Esophagus squamous epithelium (tissue), 5 donors: ENCODE results near the gene RPN1. TPM values are rescaled to one million over a fixed set of nuclear protein-coding genes. Genes with fewer than 3 reads are reported as not detected.

Experiments
- DNase-seq: peaks from one replicate; lab custom pipeline; 2025; lab: John Stamatoyannopoulos, UW
- H3K27ac ChIP-seq, 4 donors: fragments of 200-600 bp; sonication (generic); one replicate each; pipeline ENCODE4 v1.5.1; 2016 to 2019; ENCODE audit warnings: mild to moderate bottlenecking in 1 of 4
- H3K27me3 ChIP-seq, 4 donors: fragments of 200-600 bp; sonication (generic); 1 replicate in 3 of 4; 2 replicates in 1 of 4; pipeline versions ENCODE4 v1.5.1 to v1.6.0; 2017 to 2021; ENCODE audit warnings: antibody characterized with exemption in 1 of 4
- H3K36me3 ChIP-seq, 3 donors: fragments of 200-600 bp; sonication (generic); one replicate each; pipeline ENCODE4 v1.5.1; 2016 to 2019
- H3K4me1 ChIP-seq, 3 donors: fragments of 200-600 bp; sonication (generic); one replicate each; pipeline ENCODE4 v1.5.1; 2017 to 2019
- H3K4me3 ChIP-seq, 4 donors: fragments of 200-600 bp; sonication (generic); 1 replicate in 3 of 4; 2 replicates in 1 of 4; pipeline ENCODE4 v1.5.1; 2016 to 2019; ENCODE audit warnings: mild to moderate bottlenecking in 2 of 4, moderate library complexity in 1 of 4
- H3K9me3 ChIP-seq, 3 donors: fragments of 200-600 bp; sonication (generic); one replicate each; pipeline ENCODE4 v1.5.1; 2016 to 2019
- POLR2A ChIP-seq, 4 donors: fragments of 450-650 bp; IDR thresholded peaks; one replicate each; pipeline ENCODE4 v1.6.1; 2017; ENCODE audit warnings: antibody characterized with exemption in 4 of 4, mild to moderate bottlenecking in 4 of 4, moderate library complexity in 3 of 4
- WGBS, 2 donors: methylation state at CpG; one replicate each; pipeline ENCODE4 v1.1.5; 2018; 5-methylcytosine and 5-hydroxymethylcytosine counted together
- intact Hi-C: fragments of 100-400 bp; cut with DNase I; formaldehyde crosslinking; loops from one replicate; pipeline ENCODE4 v1.15.0; 2022
- total RNA-seq, 4 donors: library from RNA; depleted of rRNA; stranded (reverse); fragments of >200 nt; gene quantifications; one replicate each; pipeline ENCODE4 v1.1.0, GENCODE V29; 2016
- TF ChIP-seq, protein P1 (sequence below), 6 experiments: fragments of 450-650 bp in 4 of 6; fragments of 200-600 bp in 2 of 6; sonication (generic) in 2 of 6; IDR thresholded peaks; one replicate each; pipeline ENCODE4 v1.5.1; 2016 to 2019; ENCODE audit warnings: antibody characterized with exemption in 6 of 6, mild to moderate bottlenecking in 4 of 6, moderate library complexity in 4 of 6
- donor health status: DM: yes; HTN: yes; CAD: no.

Gene RPN1
- total RNA-seq, 4 donors from 2014 or later, result 126 to 228 (median 182) TPM

DNA sequence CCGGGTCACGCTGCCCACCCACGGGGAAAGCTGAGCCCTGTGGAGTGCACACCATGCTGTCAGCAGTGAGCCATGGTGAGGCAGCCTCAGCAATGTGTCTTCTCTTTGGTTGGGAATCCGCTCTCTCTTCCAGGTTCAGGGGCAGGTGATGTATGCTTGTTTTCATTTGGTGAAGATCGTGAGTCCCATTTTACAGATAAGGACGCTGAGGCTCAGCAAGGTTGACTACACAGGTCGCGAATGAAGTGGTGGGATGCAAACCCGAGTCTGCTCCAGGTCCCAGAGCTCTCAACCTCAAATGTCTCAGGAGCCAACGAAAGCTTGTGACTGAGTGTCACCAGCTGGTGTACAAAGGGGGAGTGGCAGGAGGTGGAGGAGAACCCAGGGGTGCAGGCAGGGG lies 74.3 kb downstream of the RPN1 start:
- intact Hi-C loops, result no loop called here
- TF ChIP-seq POLR2A (IDR thresholded peaks at IDR 0.05), result no peak
- TF ChIP-seq, protein P1, sequence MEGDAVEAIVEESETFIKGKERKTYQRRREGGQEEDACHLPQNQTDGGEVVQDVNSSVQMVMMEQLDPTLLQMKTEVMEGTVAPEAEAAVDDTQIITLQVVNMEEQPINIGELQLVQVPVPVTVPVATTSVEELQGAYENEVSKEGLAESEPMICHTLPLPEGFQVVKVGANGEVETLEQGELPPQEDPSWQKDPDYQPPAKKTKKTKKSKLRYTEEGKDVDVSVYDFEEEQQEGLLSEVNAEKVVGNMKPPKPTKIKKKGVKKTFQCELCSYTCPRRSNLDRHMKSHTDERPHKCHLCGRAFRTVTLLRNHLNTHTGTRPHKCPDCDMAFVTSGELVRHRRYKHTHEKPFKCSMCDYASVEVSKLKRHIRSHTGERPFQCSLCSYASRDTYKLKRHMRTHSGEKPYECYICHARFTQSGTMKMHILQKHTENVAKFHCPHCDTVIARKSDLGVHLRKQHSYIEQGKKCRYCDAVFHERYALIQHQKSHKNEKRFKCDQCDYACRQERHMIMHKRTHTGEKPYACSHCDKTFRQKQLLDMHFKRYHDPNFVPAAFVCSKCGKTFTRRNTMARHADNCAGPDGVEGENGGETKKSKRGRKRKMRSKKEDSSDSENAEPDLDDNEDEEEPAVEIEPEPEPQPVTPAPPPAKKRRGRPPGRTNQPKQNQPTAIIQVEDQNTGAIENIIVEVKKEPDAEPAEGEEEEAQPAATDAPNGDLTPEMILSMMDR (IDR thresholded peaks at IDR 0.05), result no peak
- DNase-seq, result no peak
- Histone ChIP-seq H3K36me3 (no peaks in the 10 kb centered on the region), H3K27me3 (peaks cover 0 to 64% (median 0%) of the 10 kb centered on the region in 4 donors), H3K4me1 (peaks cover 0 to 19% (median 3%) of the 10 kb centered on the region in 3 donors), H3K9me3 (peaks cover 0 to 5% (median 4%) of the 10 kb centered on the region in 3 donors), H3K27ac (no peak overlapping the region), H3K4me3 (no peak overlapping the region)
- WGBS, 2 donors, result 66 to 81% methylated on average over 4 to 6 of the region's 10 CpGs

DNA sequence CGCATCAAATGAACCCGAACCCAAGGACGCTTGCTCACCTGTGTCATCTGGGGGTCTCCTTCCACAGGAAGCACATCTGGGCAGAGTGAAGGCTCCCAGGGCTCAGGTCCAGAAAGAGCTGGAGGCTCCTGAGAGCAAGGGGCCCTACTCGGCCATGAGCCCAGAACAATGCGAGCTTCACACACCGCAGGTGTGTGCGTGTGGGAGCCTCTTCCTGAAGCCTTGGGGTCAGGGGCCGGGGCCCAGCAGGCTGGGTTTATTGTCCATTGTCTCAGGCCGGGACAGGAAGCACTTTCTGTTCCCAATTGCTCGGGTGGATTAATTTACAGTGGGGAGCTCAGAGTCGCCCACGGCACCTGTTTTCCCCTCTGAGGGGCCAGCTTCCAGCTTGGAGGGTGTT lies 74.8 kb downstream of the RPN1 start:
- Histone ChIP-seq H3K4me1 (peaks cover 0 to 19% (median 3%) of the 10 kb centered on the region in 3 donors), H3K9me3 (peaks cover 0 to 5% (median 4%) of the 10 kb centered on the region in 3 donors), H3K4me3 (no peak overlapping the region), H3K36me3 (no peaks in the 10 kb centered on the region), H3K27ac (no peak overlapping the region), H3K27me3 (peaks cover 0 to 69% (median 0%) of the 10 kb centered on the region in 4 donors)
- 70% methylated on average over 7 of the region's 12 CpGs; no CpG with 5 or more reads in 1 of the 2 donors for WGBS, 2 donors
- TF ChIP-seq POLR2A (IDR thresholded peaks at IDR 0.05), result no peak
- TF ChIP-seq, protein P1 (IDR thresholded peaks at IDR 0.05), result no peak
- DNase-seq, result no peak
- intact Hi-C loops, result no loop called here

DNA sequence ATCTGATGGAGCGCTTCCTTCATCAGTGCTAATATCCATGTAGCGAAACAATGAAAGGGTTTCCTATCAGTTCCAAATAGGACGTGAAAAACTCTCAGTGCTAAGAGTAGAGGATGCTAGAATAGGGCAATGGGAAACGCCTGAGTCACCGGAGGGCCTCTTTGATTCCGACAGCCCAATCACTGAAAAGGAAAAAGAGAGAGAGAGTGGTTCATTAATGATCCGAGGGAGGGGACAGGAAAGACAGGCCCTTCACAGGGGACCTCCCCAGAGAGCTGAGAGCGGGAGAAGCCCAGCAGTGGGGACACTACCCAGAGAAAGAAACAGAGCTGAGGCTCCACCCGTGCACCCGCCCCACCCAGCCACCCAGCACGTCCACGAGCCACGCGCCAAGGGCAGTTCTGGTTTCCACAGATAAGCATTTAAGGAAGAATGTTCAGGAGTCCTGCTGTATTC lies 76.9 kb downstream of the RPN1 start:
- Histone ChIP-seq H3K9me3 (no peaks in the 10 kb centered on the region), H3K4me3 (no peak overlapping the region), H3K27me3 (peaks cover 0 to 90% (median 0%) of the 10 kb centered on the region in 4 donors), H3K4me1 (peaks cover 0 to 19% (median 3%) of the 10 kb centered on the region in 3 donors), H3K36me3 (no peaks in the 10 kb centered on the region), H3K27ac (peak overlapping the region in 1 of 4 donors; percentile 21)
- DNase-seq, result no peak
- TF ChIP-seq, protein P1 (IDR thresholded peaks at IDR 0.05), result no peak
- TF ChIP-seq POLR2A (IDR thresholded peaks at IDR 0.05), result no peak
- 28 to 36% methylated on average over 11 to 13 of the region's 14 CpGs for WGBS, 2 donors
- intact Hi-C loops, result no loop called here

DNA sequence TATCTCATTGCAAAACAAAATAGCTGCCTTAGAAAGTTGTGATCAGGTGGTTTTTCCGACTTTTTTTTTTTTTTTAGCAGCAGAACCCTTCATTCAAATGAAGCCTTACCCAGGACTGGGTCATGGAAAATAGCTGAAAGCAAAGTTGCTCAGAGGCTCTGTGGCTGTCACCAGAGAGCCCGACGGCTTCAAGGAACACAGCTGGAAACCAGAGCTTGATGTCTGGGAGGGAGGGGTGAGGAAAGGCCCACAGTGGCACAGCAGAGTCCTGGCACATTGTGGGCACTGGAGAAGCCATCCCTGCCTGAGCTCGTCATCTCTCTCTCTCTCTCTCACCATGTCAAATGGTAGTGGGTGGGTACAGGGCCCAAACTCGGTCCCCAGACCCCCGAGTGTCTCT lies 77.5 kb downstream of the RPN1 start:
- TF ChIP-seq POLR2A (IDR thresholded peaks at IDR 0.05), result no peak
- TF ChIP-seq, protein P1 (IDR thresholded peaks at IDR 0.05), result no peak
- H3K27me3 ChIP-seq, result peaks cover 0 to 91% (median 0%) of the 10 kb centered on the region in 4 donors
- 0 to 4% methylated on average over 3 of the region's 6 CpGs for WGBS, 2 donors

DNA sequence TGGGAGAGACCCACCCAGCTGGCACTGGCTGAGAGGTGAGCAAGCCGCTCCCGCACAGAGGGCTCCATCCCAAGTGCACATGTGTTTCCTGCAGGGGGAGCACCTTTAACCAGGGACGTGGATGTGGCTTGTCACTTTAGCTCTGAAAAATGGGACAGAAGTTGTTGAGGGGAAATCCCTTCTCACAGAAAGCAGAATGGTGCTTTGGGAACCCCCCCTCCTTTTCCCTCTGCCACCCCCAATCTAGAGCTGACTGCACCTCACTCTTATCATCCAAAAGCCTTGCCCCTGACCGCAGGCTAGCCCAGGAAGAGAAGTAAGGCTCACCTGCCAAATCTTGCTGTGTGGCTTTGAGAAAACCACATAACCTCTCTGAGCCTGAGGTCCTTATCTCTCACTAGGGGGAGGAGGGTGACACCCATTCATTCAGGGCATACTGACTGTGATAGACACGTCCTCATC lies 77.9 kb downstream of the RPN1 start:
- intact Hi-C loops, result no loop called here
- H3K9me3 ChIP-seq, result no peaks in the 10 kb centered on the region
- H3K27me3 ChIP-seq, result peaks cover 0 to 91% (median 0%) of the 10 kb centered on the region in 4 donors
- H3K36me3 ChIP-seq, result no peaks in the 10 kb centered on the region
- H3K4me1 ChIP-seq, result peaks cover 0 to 19% (median 3%) of the 10 kb centered on the region in 3 donors
- no peak for DNase-seq
- TF ChIP-seq POLR2A (IDR thresholded peaks at IDR 0.05), result no peak
- TF ChIP-seq, protein P1 (IDR thresholded peaks at IDR 0.05), result peak in 1 of 6 experiments; percentile 33
- no peak overlapping the region for H3K27ac ChIP-seq
- no peak overlapping the region for H3K4me3 ChIP-seq
- 17 to 20% methylated on average over 4 to 5 of the region's 5 CpGs for WGBS, 2 donors

More for the DNA sequence above, 77.5 kb downstream of the RPN1 start:
- H3K36me3 ChIP-seq, result no peaks in the 10 kb centered on the region
- peaks cover 0 to 19% (median 3%) of the 10 kb centered on the region in 3 donors for H3K4me1 ChIP-seq
- no peaks in the 10 kb centered on the region for H3K9me3 ChIP-seq
- no peak overlapping the region for H3K4me3 ChIP-seq
- intact Hi-C loops, result no loop called here
- DNase-seq, result no peak
- peak overlapping the region in 1 of 4 donors; percentile 21 for H3K27ac ChIP-seq
